Hepatocyte (in vitro differentiated cells): Measurements from ENCODE around the gene CD28. TPM values are rescaled to one million over a fixed set of nuclear protein-coding genes. Genes with fewer than 3 reads are reported as not detected.

Source experiments
- DNase-seq: peaks from one replicate; pipeline ENCODE4 v3.0.0-alpha.2; 2016; ENCODE audit warnings: low spot score
- H2AFZ ChIP-seq: fragments of 200-600 bp; sonication (generic); 2 replicates; pipeline ENCODE4 v1.6.0; 2016; ENCODE audit warnings: antibody characterized with exemption, mild to moderate bottlenecking
- H3K27ac ChIP-seq: fragments of 200-600 bp; sonication (generic); 2 replicates; pipeline ENCODE4 v1.5.1; 2016; ENCODE audit warnings: mild to moderate bottlenecking
- H3K27me3 ChIP-seq: fragments of 200-600 bp; sonication (generic); 2 replicates; pipeline ENCODE4 v1.6.1; 2016
- H3K36me3 ChIP-seq: fragments of 200-600 bp; sonication (generic); replicated peaks from 2 replicates; pipeline ENCODE4 v1.5.1; 2016; ENCODE audit warnings: low read depth; ENCODE audit not compliant: insufficient read depth
- H3K4me1 ChIP-seq: fragments of 200-600 bp; sonication (generic); 2 replicates; pipeline ENCODE4 v1.5.1; 2016; ENCODE audit warnings: mild to moderate bottlenecking, moderate library complexity; ENCODE audit not compliant: insufficient read depth
- H3K4me2 ChIP-seq: fragments of 200-600 bp; sonication (generic); 2 replicates; pipeline ENCODE4 v1.6.0; 2016
- H3K4me3 ChIP-seq: fragments of 200-600 bp; sonication (generic); 2 replicates; pipeline ENCODE4 v1.5.1; 2016; ENCODE audit warnings: mild to moderate bottlenecking
- H3K79me2 ChIP-seq: fragments of 200-600 bp; sonication (generic); 2 replicates; pipeline ENCODE4 v1.6.0; 2017; ENCODE audit warnings: mild to moderate bottlenecking
- H3K9me2 ChIP-seq: fragments of 200-600 bp; sonication (generic); replicated peaks from 2 replicates; pipeline ENCODE4 v1.6.0; 2017; ENCODE audit warnings: mild to moderate bottlenecking; ENCODE audit not compliant: insufficient read depth
- H3K9me3 ChIP-seq: fragments of 200-600 bp; sonication (generic); 2 replicates; pipeline ENCODE4 v1.5.1; 2016; ENCODE audit warnings: low read depth, mild to moderate bottlenecking
- H4K20me1 ChIP-seq: fragments of 200-600 bp; sonication (generic); 2 replicates; pipeline ENCODE4 v1.6.0; 2016; ENCODE audit warnings: mild to moderate bottlenecking; ENCODE audit not compliant: insufficient read depth, poor library complexity, severe bottlenecking
- EZH2 ChIP-seq: fragments of 200-600 bp; sonication (generic); IDR thresholded peaks from 2 replicates; pipeline ENCODE4 v1.6.1; 2016; ENCODE audit warnings: antibody characterized with exemption, mild to moderate bottlenecking, borderline replicate concordance
- EZH2phosphoT487 ChIP-seq: fragments of 200-600 bp; sonication (generic); IDR thresholded peaks from one replicate; pipeline ENCODE4 v1.6.1; 2018; ENCODE audit warnings: antibody characterized with exemption, mild to moderate bottlenecking, low read depth, moderate library complexity; ENCODE audit not compliant: unreplicated experiment, severe bottlenecking
- WGBS: methylation state at CpG from one replicate; pipeline ENCODE4 v1.1.6; 2016; ENCODE audit warnings: low lambda C conversion rate; ENCODE audit errors: missing lambda C conversion rate; 5-methylcytosine and 5-hydroxymethylcytosine counted together
- polyA plus RNA-seq: library from polyadenylated mRNA; unstranded; fragments of >200 nt; fragmentation: Nextera tagmentation; extraction: Ambion mirVana; gene quantifications from 2 replicates; pipeline ENCODE4 v1.2.1, GENCODE V29; 2016
- total RNA-seq: library from RNA; depleted of rRNA; stranded (reverse); fragments of >200 nt; gene quantifications from 2 replicates; pipeline ENCODE4 v1.2.3, GENCODE V29; 2014
- TF ChIP-seq, protein P1 (sequence below): fragments of 200-600 bp; sonication (generic); IDR thresholded peaks from 2 replicates; pipeline ENCODE4 v1.5.1; 2016; ENCODE audit warnings: antibody characterized with exemption, mild to moderate bottlenecking; ENCODE audit not compliant: poor library complexity

The CD28 gene
- total and polyA plus RNA-seq, 2 experiments from 2014 or later: not detected

DNA sequence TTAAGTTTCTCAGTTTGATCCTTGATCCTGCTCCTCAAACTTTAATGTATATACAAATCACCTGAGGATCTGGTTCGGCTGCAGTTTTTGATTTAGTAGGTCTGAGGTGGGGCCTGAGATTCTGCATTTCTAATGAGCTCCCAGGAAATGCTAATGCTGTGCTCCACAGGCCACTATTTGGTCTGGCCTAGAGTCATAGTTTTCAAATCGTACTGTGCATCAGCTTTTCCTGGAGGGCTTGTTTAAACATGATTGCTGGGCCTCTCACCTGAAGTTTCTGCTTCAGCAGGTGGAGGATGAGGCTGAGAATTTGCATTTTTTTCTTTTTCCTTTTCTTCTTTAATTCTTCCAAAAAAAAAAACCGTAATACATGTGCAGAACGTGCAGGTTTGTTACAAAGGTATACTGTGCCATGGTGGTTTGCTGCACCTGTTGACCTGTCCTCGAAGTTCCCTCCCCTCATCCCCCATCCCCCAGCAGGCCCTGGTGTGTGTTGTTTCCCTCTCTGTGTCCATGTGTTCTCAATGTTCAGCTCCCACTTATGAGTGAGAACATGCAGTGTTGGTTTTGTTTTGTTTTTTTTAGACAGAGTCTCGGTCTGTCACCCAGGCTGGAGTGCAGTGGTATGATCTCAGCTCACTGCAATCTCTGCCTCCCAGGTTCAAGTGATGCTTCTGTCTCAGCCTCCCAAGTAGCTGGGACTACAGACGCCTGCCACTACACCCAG lies 42.2 kb upstream of the CD28 start:
- H3K79me2 ChIP-seq: no peaks in the 10 kb centered on the region
- no peak overlapping the region for H2AFZ ChIP-seq
- H3K4me2 ChIP-seq: no peak overlapping the region
- H3K9me2 ChIP-seq: no peaks in the 10 kb centered on the region
- peaks cover 4% of the 10 kb centered on the region for H3K4me1 ChIP-seq
- TF ChIP-seq EZH2 (no peak), EZH2phosphoT487 (no peak)
- TF ChIP-seq, protein P1, sequence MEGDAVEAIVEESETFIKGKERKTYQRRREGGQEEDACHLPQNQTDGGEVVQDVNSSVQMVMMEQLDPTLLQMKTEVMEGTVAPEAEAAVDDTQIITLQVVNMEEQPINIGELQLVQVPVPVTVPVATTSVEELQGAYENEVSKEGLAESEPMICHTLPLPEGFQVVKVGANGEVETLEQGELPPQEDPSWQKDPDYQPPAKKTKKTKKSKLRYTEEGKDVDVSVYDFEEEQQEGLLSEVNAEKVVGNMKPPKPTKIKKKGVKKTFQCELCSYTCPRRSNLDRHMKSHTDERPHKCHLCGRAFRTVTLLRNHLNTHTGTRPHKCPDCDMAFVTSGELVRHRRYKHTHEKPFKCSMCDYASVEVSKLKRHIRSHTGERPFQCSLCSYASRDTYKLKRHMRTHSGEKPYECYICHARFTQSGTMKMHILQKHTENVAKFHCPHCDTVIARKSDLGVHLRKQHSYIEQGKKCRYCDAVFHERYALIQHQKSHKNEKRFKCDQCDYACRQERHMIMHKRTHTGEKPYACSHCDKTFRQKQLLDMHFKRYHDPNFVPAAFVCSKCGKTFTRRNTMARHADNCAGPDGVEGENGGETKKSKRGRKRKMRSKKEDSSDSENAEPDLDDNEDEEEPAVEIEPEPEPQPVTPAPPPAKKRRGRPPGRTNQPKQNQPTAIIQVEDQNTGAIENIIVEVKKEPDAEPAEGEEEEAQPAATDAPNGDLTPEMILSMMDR: no peak
- H3K27ac ChIP-seq: peak overlapping the region; percentile 15
- H3K4me3 ChIP-seq: no peak overlapping the region
- no peaks in the 10 kb centered on the region for H3K36me3 ChIP-seq
- H4K20me1 ChIP-seq: no peaks in the 10 kb centered on the region
- no peak for DNase-seq
- no peaks in the 10 kb centered on the region for H3K27me3 ChIP-seq
- 74% methylated on average over 7 of the region's 7 CpGs for WGBS
- no peaks in the 10 kb centered on the region for H3K9me3 ChIP-seq

DNA sequence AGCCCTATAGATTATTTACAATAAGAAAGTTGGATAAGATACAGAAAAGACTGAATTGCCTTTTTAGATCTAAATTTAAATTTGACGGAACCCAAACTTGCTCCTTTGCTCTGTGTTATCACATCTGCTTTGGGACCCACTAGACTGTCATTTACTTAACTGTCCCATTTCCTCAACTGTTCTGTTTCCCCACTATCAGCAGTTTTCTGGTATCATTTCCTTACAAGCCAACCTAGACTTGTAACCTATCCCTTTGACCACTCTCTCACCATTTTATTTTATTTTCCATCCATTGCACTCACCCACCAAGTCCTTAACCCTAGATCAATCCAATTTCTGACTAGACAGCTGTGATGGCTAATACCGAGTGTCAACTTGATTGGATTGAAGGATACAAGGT lies 38.6 kb upstream of the CD28 start:
- TF ChIP-seq EZH2phosphoT487 (no peak), EZH2 (no peak)
- TF ChIP-seq, protein P1: no peak
- Histone ChIP-seq H3K9me3 (no peaks in the 10 kb centered on the region), H3K4me1 (peaks cover 4% of the 10 kb centered on the region), H3K4me3 (no peak overlapping the region), H3K4me2 (no peak overlapping the region), H3K36me3 (no peaks in the 10 kb centered on the region), H3K27ac (no peak overlapping the region), H3K27me3 (no peaks in the 10 kb centered on the region), H3K79me2 (no peaks in the 10 kb centered on the region), H3K9me2 (no peaks in the 10 kb centered on the region), H2AFZ (no peak overlapping the region), H4K20me1 (no peaks in the 10 kb centered on the region)
- DNase-seq: no peak
- WGBS: 95% methylated on average over 2 of the region's 2 CpGs

GRCh38 chr2:203669820-203670219 lies 36.6 kb upstream of the CD28 start:
- TF ChIP-seq EZH2: no peak
- TF ChIP-seq, protein P1: no peak
- TF ChIP-seq EZH2phosphoT487: no peak
- no peak for DNase-seq
- Histone ChIP-seq H3K4me1 (no peaks in the 10 kb centered on the region), H4K20me1 (no peaks in the 10 kb centered on the region), H3K36me3 (no peaks in the 10 kb centered on the region), H3K4me3 (no peak overlapping the region), H3K27me3 (no peaks in the 10 kb centered on the region), H3K9me3 (no peaks in the 10 kb centered on the region), H2AFZ (no peak overlapping the region), H3K27ac (no peak overlapping the region), H3K4me2 (no peak overlapping the region), H3K9me2 (no peaks in the 10 kb centered on the region), H3K79me2 (no peaks in the 10 kb centered on the region)
- 48% methylated on average over 2 of the region's 2 CpGs for WGBS
